GM06990 (cell line): Measurements from ENCODE around the gene HS3ST4.

ENCODE experiments used
- DNase-seq: peaks from one replicate; pipeline ENCODE4 v3.0.0-alpha.2; 2011; ENCODE audit not compliant: insufficient read length; ENCODE audit errors: extremely low read depth
- H3K27me3 ChIP-seq: replicated peaks from 2 replicates; pipeline ENCODE4 v1.6.0; 2011; ENCODE audit warnings: low read length; ENCODE audit not compliant: control insufficient read depth, insufficient read depth
- H3K36me3 ChIP-seq: 2 replicates; pipeline ENCODE4 v1.5.1; 2011; ENCODE audit warnings: low read length; ENCODE audit not compliant: control insufficient read depth, insufficient read depth
- H3K4me3 ChIP-seq: replicated peaks from 2 replicates; pipeline ENCODE4 v1.5.1; 2011; ENCODE audit warnings: low read depth, mild to moderate bottlenecking, control low read depth, low read length
- CTCF ChIP-seq: IDR thresholded peaks from 2 replicates; pipeline ENCODE4 v1.5.1; 2011; ENCODE audit warnings: low read length, control low read depth, mild to moderate bottlenecking, inconsistent platforms; ENCODE audit not compliant: insufficient read depth, poor library complexity, severe bottlenecking

Gene HS3ST4

GRCh38 chr16:25950586-25951281 lies 259.0 kb downstream of the HS3ST4 start:
- no peak overlapping the region for H3K4me3 ChIP-seq
- no peak for TF ChIP-seq CTCF
- no peaks in the 10 kb centered on the region for H3K36me3 ChIP-seq
- no peaks in the 10 kb centered on the region for H3K27me3 ChIP-seq
- no peak for DNase-seq

- DNase-seq = no peak
- Histone ChIP-seq H3K4me3 (no peak overlapping the region), H3K27me3 (no peaks in the 10 kb centered on the region), H3K36me3 (no peaks in the 10 kb centered on the region)
- TF ChIP-seq CTCF = no peak
Measured at GRCh38 chr16:25951999-25952398, 260.2 kb downstream of the HS3ST4 start.

GRCh38 chr16:25952983-25953382 lies 261.2 kb downstream of the HS3ST4 start:
- DNase-seq = no peak
- H3K4me3 ChIP-seq = no peak overlapping the region
- H3K27me3 ChIP-seq = no peaks in the 10 kb centered on the region
- no peaks in the 10 kb centered on the region for H3K36me3 ChIP-seq
- no peak for TF ChIP-seq CTCF

- TF ChIP-seq CTCF = no peak
- no peak for DNase-seq
- Histone ChIP-seq H3K4me3 (no peak overlapping the region), H3K27me3 (no peaks in the 10 kb centered on the region), H3K36me3 (no peaks in the 10 kb centered on the region)
Measured at GRCh38 chr16:25957707-25958106, 265.9 kb downstream of the HS3ST4 start.

- DNase-seq = no peak
- no peak for TF ChIP-seq CTCF
- Histone ChIP-seq H3K36me3 (no peaks in the 10 kb centered on the region), H3K4me3 (no peak overlapping the region), H3K27me3 (no peaks in the 10 kb centered on the region)
Measured at GRCh38 chr16:25959221-25959620, 267.5 kb downstream of the HS3ST4 start.
